Measurements from ENCODE around the gene GTF3A.
A peak's percentile ranks its signal among the peaks of the same experiment; 100 is the strongest.

The GTF3A gene

GRCh38 chr13:27405546-27406134 is 18.8 kb upstream of the GTF3A start:
- no peak for DNase-seq (ENCODE audit: low spot score)

- DNase-seq (ENCODE audit: low spot score) = peak; percentile 21
Measured at GRCh38 chr13:27406178-27406939, 18.1 kb upstream of the GTF3A start.

DNA sequence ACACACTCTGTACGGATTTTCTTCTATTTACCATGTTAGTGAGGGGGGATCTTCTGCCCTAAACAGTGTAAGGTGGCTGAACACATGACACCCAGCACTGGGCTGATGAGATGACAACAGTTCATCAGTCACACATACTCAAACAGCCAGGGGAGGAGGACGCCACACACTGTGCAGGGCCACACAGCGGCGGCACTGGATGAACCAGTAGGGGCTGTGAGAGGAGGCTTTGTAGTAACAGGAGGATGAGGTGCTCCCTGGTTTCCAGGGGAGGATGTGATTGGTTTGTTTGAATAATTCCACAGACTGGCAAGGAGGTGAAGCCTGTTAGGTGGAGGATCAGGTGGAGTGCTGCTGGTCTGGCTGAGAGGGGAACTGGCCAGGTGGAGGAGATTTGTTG is 16.3 kb upstream of the GTF3A start:
- DNase-seq (ENCODE audit: low spot score) = no peak

DNA sequence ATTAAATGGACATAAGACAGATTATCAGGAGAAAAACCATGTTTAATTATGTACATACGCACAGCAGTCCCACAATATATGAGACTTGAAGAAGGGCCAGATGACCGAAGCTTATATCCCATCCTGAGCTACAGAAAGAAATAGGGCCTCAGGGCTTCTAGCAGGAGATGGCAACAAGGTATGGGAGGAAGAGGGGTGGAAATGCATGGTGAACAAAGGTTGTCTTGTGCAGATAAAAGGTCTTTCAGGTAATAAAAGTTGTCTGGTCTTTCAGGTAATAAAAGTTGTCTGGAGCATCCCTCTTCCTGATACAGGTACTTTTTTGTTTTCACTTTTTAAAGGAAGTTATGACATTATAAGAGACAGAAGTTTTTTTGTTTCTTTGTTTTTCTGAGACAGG is 15.4 kb upstream of the GTF3A start:
- no peak for DNase-seq (ENCODE audit: low spot score)

DNA sequence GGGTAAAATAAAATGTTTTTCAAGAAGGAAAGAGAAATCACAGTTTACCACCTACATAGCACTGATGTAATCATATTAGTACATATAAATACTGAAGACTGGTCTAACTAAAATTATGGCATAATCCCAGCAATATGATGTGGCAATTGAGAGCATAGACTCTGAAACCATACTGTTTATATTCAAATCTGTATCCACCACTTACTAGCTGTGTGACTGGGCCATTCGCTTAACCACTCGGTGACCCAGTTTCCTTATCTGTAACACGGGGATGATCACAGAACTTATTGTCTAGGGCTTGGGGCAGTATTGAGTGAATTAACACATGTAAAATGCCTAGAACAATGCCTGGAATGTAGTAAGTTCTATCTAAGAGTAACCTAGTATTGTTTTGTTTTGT is 13.1 kb upstream of the GTF3A start:
- no peak for DNase-seq (ENCODE audit: low spot score)

GRCh38 chr13:27415116-27415515 is 9.3 kb upstream of the GTF3A start:
- no peak for DNase-seq (ENCODE audit: low spot score)

DNA sequence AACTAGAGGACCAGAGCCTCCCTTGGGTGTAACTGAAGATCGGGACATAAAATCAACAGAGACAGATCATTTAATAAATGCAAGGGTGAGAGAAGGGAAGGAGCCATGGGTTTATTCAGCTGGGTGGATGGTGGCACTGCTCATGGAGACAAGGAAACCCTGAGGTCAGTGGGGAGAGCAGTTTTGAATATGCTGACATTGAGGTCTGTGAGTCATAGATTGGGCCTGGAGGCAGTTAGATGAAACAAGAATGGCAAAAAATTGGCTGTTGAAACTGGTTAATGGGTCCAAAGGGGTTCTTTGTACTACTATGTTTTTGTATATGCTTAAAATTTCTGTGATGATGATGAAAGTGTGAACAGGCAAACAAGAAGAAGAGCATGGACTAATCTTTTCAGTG is 5.1 kb upstream of the GTF3A start:
- no peak for DNase-seq (ENCODE audit: low spot score)

DNA sequence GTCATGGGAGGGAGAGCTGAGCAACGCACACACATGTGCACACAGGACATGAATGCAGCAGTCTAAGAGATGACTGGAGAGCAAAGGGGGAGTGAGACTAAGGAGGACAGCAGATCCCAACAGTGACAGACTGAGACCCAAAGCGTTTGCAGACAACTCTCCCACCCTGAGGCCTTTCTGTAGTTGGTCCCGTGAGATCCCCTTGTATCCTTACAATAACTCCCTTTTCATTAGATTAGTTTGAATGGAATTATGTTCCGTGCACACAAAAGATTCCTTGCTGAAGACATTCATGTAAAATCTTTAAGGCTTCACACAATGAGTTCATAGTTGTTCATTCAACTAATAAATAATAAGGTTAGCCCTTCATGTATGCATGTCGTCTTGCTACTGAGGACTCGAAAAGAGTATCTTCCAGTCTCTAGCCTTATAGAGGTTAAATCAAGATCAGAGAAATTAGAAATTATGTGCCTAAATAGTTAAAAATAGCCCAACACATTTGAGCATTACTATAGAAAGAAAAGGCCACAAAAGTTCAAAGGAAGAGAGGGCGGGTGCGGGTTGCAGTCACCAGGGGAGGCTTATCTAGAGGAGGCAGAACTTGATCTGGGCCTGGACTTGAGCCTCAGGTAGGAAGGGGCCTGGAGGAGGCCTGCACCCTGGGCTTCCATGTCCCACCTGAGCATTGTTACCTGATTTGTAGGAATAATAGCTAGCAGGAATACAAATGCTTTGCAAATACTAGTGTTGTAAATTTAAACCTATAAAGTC is 3.1 kb upstream of the GTF3A start:
- no peak for DNase-seq (ENCODE audit: low spot score)

GRCh38 chr13:27423333-27423732 is 1.1 kb upstream of the GTF3A start:
- no peak for DNase-seq (ENCODE audit: low spot score)

DNA sequence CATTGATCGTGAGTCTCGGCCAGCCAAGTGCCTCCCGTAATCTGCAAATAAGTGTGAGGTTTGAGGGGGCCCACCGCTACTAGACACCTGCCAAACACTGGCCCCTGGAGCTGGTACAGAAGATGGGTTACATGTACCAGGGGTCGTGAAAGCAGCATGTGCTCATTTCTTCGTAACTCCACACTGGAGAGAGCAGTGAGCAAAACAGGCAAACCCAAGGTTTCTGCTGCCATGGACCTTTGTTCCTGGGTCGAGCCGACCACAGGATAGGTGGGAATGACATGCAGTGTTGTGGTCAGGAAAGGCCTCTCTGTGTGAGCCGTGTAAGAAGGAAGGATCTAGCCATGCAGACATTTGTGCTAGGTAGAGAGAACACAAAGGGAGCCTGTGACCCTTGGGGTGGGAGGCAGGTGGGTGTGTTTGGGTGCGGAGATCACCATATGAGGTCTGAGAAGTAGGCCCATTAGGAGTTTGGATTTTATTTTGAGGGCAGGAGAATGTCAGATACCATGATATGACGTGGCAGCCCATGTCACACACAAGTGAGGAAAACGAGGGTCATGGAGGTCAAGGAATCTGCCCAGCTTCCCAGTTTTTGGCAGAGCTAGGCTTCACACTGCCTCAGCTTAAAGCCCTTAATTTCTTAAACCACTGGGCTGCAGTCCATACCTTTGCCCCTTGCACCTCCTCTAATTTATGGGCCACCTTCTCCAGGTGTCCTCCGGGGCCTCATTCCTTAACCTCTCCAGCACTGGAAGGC is 919 bp downstream of the GTF3A start:
- DNase-seq (ENCODE audit: low spot score) = no peak

GRCh38 chr13:27425918-27426630 is 1.7 kb downstream of the GTF3A start:
- peak; percentile 58 for DNase-seq (ENCODE audit: low spot score)

DNA sequence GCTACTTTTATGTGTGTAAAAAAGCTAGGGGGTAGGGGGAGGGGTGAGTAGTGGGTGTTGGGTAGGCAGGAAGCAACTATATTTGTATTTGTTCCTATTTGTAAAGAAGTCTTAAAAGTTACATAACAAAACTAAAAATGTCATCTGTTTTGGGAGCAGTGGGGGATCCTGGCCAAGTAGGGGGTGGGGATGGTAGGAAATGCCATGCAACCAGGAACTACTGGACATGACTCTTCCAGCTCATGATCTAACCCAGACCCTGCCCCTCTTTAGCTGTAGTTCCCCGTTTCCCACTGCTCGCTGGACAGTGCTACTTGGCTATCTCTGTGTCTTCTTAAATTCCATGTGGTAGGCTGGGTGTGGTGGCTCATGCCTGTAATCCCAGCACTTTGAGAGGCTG is 3.2 kb downstream of the GTF3A start:
- no peak for DNase-seq (ENCODE audit: low spot score)

GRCh38 chr13:27428160-27428559 is 3.7 kb downstream of the GTF3A start:
- DNase-seq (ENCODE audit: low spot score) = no peak

DNA sequence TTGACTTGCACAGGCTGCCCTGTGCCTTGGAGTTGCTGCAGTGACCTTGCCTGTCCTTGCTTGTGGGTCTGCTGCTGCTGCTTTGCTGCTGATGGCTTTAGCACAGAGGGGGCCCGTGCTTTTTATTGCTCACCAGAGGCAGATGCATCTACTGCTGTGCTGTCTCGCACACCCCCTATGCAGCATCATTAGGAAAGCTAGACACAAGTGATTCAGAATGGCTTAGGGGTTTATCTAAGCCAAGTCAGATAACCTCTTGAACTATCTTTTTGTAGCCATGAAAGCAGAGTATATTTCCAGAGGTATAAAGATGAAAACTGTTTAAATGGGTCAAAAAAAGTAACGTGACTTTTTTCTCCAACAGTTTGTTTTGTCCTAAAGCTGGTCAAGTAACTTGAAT is 7.8 kb downstream of the GTF3A start:
- DNase-seq (ENCODE audit: low spot score) = no peak

- no peak for DNase-seq (ENCODE audit: low spot score)
Measured at GRCh38 chr13:27432611-27433210, 8.3 kb downstream of the GTF3A start.

DNA sequence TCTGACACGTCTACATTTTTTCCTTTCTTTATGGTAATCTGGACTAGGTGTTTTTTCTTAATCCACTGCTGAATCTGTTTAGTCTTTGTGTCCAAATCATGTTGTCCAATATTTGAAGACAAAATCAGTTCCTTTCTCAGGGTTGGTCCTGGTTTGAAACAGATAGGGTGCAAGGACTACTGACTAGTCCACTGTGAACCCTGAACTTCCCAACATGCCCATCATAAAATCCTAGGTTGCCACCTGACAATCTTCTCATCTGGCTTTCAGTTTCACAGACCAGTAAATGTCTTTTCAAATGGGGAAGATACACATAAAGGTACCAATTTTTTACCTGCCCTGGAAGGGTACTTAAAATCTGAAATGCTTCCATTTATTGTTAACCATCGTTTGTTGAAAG is 12.7 kb downstream of the GTF3A start:
- no peak for DNase-seq (ENCODE audit: low spot score)

GRCh38 chr13:27440408-27440807 is 16.0 kb downstream of the GTF3A start:
- no peak for DNase-seq (ENCODE audit: low spot score)

DNA sequence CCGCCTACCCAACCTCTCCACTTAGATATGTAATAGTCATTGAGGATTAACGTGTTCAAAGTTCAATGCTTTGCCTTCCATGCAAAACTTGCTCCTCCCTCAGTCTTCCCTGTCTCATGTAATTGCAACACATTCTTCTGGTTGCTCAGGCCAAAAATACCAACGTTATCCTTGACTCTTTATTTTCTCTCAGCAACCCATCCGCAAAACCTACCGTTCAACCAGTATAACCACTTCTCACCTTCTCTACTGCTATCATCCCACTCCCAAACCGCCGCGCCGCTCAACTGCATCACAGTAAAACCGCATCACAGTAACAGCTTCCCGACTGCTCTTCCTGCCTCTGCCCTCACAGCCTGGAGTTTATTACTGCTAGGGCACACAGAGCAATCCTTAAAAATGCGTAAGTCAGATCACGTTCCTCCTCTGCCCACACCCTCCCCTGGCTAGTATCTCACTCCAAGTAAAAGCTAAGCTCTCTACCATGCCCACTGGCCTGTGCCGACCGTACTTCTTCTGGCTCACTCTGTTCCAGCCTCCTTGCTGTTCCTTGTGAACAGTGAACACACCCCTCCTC is 17.7 kb downstream of the GTF3A start:
- no peak for DNase-seq (ENCODE audit: low spot score)

DNA sequence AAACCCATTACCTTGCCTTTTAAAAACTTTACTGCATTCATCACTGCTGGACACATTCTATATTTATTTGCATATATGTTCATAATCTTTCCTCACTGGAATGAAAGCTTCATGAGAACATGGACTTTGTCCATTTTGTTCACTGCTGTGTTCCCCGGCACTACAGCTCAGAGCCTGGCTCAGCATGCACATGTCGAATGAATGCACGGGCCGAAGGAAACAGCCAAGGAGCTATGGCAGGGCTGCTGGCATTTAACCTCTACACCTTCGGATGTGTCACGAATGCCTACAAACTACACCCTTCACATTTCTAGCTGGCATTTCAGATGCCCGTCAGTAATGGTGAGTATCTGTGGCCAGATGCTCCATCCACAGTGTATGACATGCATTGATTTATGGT is 18.4 kb downstream of the GTF3A start:
- no peak for DNase-seq (ENCODE audit: low spot score)

GRCh38 chr13:27446986-27447583 is 22.7 kb downstream of the GTF3A start:
- no peak for DNase-seq (ENCODE audit: low spot score)
